ENCODE results near the gene COL27A1.
"Not testable (repeated sequence)": the region's sequence is repeated elsewhere in the genome, so short reads cannot be mapped to it uniquely, and the experiment has no call there.

Gene COL27A1

DNA sequence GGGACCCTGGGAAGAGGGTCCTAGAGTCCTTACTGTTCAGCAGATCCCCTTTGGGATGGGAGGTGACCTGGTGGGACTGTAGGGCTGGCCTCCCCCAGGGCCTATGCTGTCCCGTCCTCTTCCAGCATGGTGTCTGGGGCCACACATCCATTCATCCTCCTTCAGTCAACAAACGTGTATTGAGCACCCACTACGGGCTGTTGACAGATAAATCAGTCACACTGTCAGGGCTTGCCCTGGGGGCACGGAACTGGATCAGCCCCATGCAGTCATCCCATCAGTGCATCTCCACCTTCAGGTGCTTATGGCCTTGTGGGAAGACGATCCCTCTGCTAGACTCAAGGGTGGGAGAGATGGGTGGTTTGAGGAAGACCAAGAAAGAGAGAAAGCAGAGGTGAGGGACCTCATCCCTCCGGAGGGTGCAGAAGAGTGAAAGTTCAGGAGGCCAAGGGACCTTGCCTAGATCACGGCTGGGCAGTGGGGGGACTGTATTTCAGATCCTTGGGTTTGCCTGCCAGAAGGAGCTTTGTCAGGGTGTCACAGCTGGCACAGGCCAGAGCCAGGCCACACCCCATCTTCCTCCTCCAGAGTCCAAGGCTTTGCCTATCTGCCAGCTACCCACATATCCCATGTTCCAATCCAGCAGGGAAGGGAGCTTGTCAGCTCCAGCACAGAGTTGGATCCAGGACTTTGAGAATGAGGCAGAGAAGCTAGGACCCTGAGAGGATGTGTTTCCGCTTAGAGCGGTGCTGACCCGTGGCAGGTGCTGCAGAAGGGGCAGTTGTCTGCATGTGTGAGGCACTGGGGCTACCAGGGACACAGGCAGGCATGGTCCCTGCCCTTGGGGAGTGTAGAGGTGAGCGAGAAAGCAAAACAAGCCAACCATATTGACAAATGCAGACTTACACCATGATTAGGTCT, 30.5 kb downstream of the COL27A1 start:
- no peak for DNase-seq

DNA sequence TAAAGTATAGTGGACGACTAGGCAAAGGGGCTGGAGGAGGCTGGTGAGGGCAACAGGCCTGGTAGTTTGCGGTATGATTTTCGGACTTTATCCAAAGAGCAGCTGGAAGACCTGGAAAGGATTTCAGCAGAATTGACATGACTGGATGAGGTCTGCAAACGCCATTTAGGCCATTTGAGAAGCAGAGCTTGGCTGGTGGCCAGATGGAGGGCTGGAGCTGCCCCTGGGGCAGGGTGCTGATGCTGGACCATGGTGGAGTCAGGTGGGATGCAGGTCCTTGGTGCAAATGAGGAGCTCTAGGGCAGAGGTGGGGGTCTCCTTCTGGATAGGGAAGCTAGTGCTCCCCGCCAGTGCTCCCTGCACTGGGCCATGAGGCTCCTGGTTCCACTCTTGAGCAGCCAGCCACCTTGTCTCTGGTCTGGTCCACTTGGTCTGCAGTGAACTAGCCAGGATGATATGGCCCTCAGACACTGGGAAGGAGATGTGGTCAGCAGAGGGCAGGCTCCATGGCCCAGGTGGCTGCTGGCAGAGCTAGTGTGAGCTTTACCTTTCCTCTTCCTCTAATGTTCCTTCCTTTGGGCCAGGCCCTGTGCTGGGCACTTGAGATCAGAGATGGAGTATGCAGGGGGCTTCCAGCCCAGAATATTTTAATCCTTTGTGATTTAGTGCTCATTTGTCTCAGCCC, 31.4 kb downstream of the COL27A1 start:
- DNase-seq = no peak

GRCh38 chr9:114187827-114188226, 32.5 kb downstream of the COL27A1 start:
- DNase-seq = no peak

DNA sequence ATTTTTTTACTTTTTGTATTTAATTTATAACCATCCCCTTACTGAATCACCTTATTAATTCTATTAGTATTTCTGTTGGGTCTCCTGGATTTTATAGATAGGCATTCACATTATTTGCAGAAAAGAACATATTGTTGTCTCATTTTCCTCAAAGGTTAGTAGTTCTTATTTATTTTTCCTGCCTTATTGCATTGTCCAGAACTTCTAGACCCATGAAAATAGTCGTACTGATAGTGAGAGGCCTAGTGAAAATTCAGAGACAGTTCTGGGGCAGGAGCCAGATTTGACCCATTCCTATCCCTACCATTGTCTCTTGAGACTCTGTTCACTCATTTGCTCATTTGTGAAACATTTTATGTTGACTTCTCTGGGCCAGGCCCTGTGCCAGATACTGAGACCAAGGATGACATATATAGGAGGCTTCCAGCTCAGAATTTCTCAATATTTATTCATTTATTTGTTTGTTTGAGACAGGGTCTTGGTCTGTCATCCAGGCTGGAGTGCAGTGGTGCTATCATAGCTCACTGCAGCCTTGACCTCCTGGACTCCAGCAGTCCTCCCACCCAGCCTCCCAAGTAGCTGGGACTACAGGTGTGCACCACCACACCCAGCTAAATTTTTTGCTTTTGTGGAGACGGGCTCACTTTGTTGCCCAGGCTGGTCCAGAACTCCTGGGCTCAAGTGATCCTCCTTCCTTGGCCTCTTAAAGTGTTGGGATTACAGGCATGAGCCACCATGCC, 34.7 kb downstream of the COL27A1 start:
- DNase-seq = no peak

GRCh38 chr9:114190563-114190905, 35.2 kb downstream of the COL27A1 start:
- DNase-seq = no peak

- DNase-seq = not testable (repeated sequence)
These were observed 36.1 kb downstream of the COL27A1 start for GRCh38 chr9:114191402-114191801.

DNA sequence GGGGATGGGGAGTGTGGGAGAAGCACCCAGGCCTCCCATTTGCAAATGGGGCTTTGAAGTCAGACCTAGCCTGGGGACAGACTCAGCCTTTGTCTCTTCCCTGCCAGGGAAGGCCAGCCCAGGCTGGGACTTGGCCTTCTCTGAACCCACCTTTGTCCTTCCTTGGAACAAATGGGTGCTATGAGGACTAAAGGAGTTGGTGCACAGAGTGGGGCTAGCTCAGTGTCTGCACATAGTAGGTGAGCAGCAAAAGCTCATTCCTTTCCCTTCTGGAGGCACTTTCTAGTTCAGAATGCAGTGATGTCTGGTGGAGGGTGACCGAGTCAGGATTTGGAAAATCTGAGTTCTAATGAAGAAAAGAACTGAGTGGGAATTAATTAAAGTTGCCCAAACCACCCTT, 37.2 kb downstream of the COL27A1 start:
- no peak for DNase-seq

DNA sequence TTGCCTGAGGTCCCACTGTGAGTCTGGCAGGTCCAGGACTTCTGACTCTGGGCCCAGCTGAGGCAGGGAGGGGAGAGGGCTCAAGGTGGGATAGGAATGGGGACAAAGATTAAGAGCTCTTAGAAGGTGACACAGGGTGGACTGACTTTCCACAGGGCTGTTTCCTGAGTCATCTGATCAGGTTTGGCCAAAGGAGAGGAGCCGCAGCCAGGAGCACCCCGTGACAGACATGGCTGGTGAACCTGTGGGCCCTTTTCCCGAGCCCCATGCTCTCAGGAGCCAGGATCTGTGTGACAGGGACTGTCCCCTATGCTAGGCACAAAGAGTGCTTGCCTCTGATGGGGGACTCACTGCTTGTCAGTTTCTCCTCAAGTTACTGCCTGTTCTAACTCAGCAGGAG, 37.8 kb downstream of the COL27A1 start:
- no peak for DNase-seq

- DNase-seq = no peak
These were observed 40.8 kb downstream of the COL27A1 start for GRCh38 chr9:114196117-114196516.

- no peak for DNase-seq
These were observed 41.8 kb downstream of the COL27A1 start for GRCh38 chr9:114196979-114197622.

DNA sequence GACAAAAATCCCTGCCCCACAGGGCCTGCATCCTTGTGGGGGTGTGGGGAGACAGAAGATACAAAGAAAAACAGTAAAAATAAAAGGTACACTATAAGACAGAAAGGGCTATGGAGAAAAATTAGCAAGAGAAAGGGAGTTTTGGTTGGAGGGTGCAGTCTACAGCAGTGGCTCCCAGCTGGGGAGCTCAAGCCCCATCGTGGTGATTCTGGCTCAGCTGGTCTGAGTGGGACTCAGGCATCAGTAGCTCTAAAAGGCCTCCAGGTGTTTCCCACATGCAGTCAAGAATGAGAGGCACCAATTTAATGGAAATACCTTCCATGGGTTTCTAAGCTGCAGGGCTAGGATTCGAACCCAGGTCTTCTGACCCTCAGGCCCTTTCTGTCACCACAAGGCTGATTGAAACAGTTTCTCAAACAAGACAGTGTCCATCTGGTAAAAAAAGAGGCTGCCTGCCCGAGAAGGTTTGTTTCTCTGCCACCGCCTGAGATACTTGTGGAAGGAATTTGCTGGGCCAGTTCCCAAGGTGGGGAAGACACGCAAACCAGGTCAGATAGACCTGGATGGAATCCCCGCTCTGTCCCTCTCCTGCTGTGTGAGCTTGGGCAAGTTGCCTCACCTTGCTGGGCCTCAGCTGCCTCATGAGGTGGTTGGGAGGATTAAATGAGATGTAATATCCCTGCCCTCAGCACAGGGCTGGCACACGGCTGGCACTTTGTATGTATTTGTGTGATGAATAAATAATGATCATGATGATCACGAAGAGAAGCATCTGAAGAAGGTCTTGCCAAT, 43.1 kb downstream of the COL27A1 start:
- no peak for DNase-seq

DNA sequence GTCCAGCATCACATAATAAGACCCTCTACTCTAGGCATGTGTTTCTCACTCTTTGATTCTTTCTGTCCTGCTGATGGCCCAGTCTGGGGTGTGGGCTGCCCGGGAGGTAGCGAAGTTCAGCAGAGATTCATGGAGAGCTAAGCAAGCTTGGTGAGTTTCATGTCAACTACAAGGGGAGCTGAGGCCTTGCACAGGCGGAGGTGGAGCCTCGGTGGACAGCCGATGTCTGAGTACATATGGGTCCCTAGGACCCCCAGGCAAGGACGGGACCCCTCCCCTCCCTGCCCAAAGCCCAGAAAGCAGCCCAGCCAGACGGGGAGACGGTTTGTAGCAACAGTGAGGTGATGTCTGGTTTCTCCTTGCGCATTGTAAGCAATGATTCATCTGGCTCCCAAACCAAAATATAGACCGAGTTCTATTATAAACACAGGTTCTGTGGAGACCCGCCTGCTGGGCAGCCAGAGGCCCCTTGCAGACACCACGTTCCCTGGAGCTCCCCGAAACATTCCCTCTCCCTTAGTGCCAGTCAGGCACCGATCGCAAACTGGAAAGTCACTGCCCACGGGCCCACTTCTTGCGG, 45.5 kb downstream of the COL27A1 start:
- no peak for DNase-seq

DNA sequence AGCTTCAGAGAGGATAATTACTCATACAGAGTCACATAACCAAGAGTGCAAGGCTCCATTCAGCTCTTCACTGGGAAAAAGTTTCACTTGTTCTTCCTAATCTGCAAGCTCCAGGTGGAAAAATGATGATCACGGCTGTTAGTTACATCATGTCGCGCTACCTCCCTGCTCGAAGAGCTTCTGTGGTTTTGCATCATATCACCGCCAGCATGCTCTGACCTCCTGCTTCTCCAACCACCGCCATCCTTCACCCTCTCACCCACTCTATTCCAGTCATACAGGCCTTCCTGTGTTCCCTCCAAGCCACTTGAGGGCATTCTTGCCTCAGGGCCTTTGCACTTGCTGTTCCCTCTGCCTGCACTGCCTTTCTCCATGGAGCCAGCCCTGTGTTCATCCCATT, 47.1 kb downstream of the COL27A1 start:
- no peak for DNase-seq

- DNase-seq = no peak
These were observed 47.5 kb downstream of the COL27A1 start for GRCh38 chr9:114202849-114203248.

DNA sequence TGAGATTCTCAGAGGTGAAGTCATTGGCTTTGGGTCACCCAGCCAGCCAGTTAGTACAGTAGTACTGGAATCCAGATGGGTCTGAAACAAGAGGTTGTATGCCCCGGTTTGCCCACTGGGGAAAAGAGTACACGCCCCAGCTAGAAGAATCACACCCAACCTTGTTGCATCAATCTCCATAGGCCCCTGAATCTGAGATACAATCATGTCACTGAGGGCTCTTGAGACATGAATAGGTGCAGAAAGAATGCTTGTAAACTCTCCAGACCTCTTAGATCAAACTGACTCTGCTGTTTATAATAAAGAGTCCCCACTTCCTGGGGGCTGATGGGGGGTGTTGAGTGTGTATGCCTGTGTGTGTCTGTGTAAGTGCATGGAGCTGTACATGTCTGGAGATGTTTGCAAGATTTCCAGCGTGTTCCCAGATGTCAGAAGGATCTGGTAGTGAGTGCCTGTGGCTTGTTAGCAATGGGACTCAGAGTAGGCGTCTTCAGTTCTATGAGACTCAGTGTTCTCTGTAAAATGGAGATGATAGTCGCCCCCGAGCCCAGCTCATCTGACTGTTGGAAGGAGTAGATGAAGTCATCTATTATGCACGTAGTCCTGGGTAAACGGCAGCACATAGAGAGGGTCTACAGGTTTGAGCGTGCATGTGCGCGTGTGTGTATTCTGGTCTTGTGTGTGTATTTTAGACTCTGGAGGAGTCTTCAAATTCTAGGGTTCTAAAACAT, 48.2 kb downstream of the COL27A1 start:
- no peak for DNase-seq

DNA sequence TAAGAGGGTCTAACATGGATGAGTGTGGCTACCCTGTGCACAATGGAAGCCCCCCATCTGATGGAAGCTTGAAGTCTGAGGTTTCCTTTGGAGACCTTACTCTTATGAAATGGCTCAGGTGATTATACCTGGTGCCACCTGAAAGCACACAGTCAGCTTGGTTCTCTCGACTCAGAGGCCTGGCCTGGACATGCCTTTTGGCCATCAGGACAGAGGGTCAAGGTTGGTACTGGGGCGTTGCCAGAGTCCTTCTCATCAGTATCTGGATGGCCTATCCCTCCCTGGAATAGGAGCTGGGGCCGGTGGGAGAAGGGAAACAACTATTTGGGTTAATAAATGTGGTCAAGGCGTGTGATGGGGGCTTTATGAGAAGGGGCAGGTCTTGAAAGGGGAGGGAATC, 48.9 kb downstream of the COL27A1 start:
- no peak for DNase-seq

DNA sequence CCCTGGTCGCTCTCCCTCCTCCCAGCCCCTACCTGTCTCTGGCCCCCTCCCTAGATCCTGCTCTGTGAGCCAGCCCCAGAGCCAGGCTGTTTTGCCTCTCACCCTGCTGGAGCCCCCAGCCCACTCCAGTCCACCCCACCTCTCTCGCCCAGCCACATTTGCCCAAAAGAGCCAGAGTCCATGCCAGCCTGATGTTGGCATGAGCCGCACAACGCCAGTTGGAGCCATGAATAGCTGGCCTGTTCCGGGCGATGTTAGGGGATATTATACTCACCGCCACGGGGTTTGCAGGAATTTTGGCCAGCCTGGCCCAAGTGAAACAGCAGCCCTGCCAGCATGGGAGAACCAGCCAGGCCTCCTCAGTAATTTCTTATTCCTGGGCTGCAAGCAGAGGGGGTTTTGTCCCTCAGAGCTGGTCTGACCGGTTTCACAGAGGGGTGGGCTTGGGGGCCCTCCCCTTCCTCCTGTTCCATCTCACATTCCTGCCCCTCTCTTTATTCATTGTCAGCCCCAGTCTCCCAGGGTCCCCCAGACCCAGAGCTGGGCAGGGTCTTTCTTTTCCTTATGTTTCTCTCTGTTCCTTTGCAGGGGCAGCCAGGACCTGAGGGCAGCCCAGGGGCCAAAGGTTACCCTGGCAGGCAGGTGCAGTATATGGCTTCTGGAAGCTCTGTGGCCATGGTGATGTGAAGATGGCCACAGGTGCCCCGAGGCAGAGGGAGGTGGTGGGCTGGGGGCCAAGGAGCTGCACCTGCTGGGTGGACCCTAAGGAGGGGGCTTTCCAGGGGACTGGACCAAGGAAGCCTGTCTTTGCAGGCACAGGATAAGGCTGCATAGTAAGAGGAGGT, 50.1 kb downstream of the COL27A1 start:
- DNase-seq = no peak

DNA sequence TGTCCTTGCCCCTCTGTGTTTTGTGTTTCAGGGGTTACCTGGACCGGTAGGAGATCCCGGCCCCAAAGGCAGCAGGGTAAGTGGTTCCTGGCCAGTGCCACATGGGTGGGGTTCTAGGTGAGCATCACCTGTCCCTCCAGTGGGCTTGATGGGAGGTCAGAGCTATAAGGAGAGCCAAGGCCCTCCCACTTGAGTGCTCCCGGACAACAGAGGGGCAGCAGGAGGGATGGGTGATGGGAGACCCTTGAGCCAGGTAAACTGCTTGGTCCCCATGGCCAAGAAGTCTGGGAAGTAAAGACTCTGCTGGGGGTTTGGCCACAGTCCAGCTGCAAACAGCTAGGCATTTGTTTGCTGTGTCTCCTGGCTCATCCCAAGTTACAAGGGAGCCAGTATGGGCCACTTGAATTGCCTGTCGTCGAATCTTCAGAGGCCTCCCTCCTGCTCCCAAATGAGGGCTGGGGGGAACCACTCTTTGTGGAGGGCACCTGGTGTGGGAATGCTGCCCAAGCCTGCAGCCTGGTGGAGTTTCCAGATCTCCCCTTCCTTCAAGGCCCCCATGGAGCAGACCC, 51.0 kb downstream of the COL27A1 start:
- DNase-seq = no peak

DNA sequence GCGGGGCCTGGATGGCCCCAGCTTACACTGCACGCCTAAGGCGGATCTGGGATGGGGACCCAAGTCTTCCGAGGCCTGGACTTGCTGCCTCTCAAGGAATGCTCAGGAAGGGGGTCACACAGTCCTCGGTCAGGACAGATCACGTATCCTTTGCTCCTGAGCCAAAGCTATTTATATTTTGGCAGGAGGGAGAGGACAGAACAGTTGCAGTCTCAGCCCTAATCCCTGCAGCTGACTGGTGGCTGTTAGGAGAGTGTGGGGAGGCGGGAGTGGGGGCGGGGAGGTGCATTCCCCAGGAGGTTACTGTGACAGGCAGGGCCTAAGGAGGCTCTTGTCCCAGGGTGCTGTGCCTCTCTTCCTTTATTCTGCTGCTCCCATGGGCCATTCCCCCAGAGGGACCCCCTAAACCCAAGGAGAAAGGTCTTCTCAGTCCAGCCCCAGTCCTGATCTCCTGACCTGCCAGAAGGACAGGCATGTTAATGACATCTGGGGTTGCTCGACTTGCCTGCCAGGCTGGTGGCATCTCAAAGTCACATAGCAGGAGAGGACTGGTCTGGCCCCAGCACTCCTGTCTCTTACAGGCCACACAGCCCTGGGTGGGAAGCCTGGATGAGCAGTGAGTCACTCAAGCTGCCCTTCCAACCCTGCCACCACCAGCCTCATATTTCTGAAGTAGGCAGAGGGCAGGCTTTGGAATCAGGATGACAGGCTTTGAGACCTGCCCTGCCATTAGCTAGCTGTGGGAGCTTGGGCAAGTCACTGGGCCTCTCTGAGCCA, 51.9 kb downstream of the COL27A1 start:
- DNase-seq = no peak
